Lung microvascular endothelial cell (primary cell): Measurements from ENCODE around the gene FSHR. TPM values are rescaled to one million over a fixed set of nuclear protein-coding genes. Genes with fewer than 3 reads are reported as not detected.

ENCODE experiments used
- DNase-seq, 2 donors: peaks; one replicate each; pipeline versions ENCODE4 v3.0.0 to v3.0.0-alpha.2; 2010; ENCODE audit warnings: low read depth in 2 of 2
- total RNA-seq: library from RNA; depleted of rRNA; stranded (reverse); fragments of >200 nt; gene quantifications from 2 replicates; pipeline ENCODE4 v1.2.1, GENCODE V29; 2014

Gene FSHR
- total RNA-seq, 1 donor from 2014 or later: not detected

GRCh38 chr2:48965204-48965603, 189.1 kb downstream of the FSHR start:
- DNase-seq: no peak

GRCh38 chr2:48961009-48961408, 193.3 kb downstream of the FSHR start:
- DNase-seq: no peak

GRCh38 chr2:48954935-48955334, 199.4 kb downstream of the FSHR start:
- no peak for DNase-seq

GRCh38 chr2:48954311-48954710, 200.0 kb downstream of the FSHR start:
- DNase-seq: no peak

- no peak for DNase-seq
Observed at GRCh38 chr2:48952614-48953013, 201.7 kb downstream of the FSHR start.

- no peak for DNase-seq
Observed at GRCh38 chr2:48952143-48952542, 202.2 kb downstream of the FSHR start.

GRCh38 chr2:48948400-48949125, 205.8 kb downstream of the FSHR start:
- DNase-seq: no peak

- DNase-seq: peak; percentile 47 to 67
Observed at GRCh38 chr2:48946449-48947048, 207.8 kb downstream of the FSHR start.

GRCh38 chr2:48944956-48945355, 209.4 kb downstream of the FSHR start:
- DNase-seq: no peak

GRCh38 chr2:48943436-48943835, 210.9 kb downstream of the FSHR start:
- no peak for DNase-seq

- no peak for DNase-seq
Observed at GRCh38 chr2:48941908-48942307, 212.4 kb downstream of the FSHR start.

GRCh38 chr2:48941456-48941855, 212.9 kb downstream of the FSHR start:
- DNase-seq: no peak

GRCh38 chr2:48940606-48941005, 213.7 kb downstream of the FSHR start:
- no peak for DNase-seq

- no peak for DNase-seq
Observed at GRCh38 chr2:48939232-48939631, 215.1 kb downstream of the FSHR start.

- DNase-seq: no peak
Observed at GRCh38 chr2:48938231-48938630, 216.1 kb downstream of the FSHR start.

- DNase-seq: no peak
Observed at GRCh38 chr2:48934807-48935206, 219.5 kb downstream of the FSHR start.

- DNase-seq: no peak
Observed at GRCh38 chr2:48933828-48934497, 220.4 kb downstream of the FSHR start.

GRCh38 chr2:48932667-48933066, 221.6 kb downstream of the FSHR start:
- no peak for DNase-seq

GRCh38 chr2:48929571-48930301, 224.6 kb downstream of the FSHR start:
- DNase-seq: no peak

- DNase-seq: no peak
Observed at GRCh38 chr2:48927355-48927754, 227.0 kb downstream of the FSHR start.

- no peak for DNase-seq
Observed at GRCh38 chr2:48915884-48916283, 238.4 kb downstream of the FSHR start.

GRCh38 chr2:48915227-48915626, 239.1 kb downstream of the FSHR start:
- no peak for DNase-seq
